GM21367 (cell line): ENCODE measurements around the gene KLRK1.
"Not testable (repeated sequence)": the region's sequence is repeated elsewhere in the genome, so short reads cannot be mapped to it uniquely, and the experiment has no call there.

ENCODE experiments used
- ATAC-seq: cut with Tn5 transposase; IDR thresholded peaks from one replicate; pipeline ENCODE4 v1.9.1; 2021; ENCODE audit not compliant: unreplicated experiment

Gene KLRK1

GRCh38 chr12:10389904-10390303, at the start of gene KLRK1:
Gene KLRK1, minus strand, starts transcription at chr12:10390041. Its CDS starts 1,231 bp downstream, at chr12:10388810.
- no peak for ATAC-seq

- ATAC-seq, result not testable (repeated sequence)
These were observed 47.8 kb upstream of the KLRK1 start for GRCh38 chr12:10437601-10438000.

GRCh38 chr12:10435816-10436215, 46.0 kb upstream of the KLRK1 start, which contains the start of gene KLRC2:
Gene KLRC2, minus strand, starts transcription at chr12:10436010. Its CDS starts 24 bp downstream, at chr12:10435986.
- ATAC-seq, result not testable (repeated sequence)

GRCh38 chr12:10430623-10431022, 40.8 kb upstream of the KLRK1 start:
- not testable (repeated sequence) for ATAC-seq

GRCh38 chr12:10425938-10426337, 36.1 kb upstream of the KLRK1 start:
- ATAC-seq, result not testable (repeated sequence)

GRCh38 chr12:10424260-10424899, 34.5 kb upstream of the KLRK1 start:
- ATAC-seq, result not testable (repeated sequence)

GRCh38 chr12:10422159-10422558, 32.3 kb upstream of the KLRK1 start:
- not testable (repeated sequence) for ATAC-seq

- ATAC-seq, result not testable (repeated sequence)
These were observed 30.5 kb upstream of the KLRK1 start, which contains the start of gene KLRC3 for GRCh38 chr12:10420334-10420733. Gene KLRC3, minus strand, starts transcription at chr12:10420595. Its CDS starts 45 bp downstream, at chr12:10420550.

GRCh38 chr12:10409392-10409791, 19.6 kb upstream of the KLRK1 start, which contains the start of gene KLRC4:
Gene KLRC4, minus strand, starts transcription at chr12:10409757. Its CDS starts 182 bp downstream, at chr12:10409575.
- no peak for ATAC-seq

GRCh38 chr12:10408842-10409241, 19.0 kb upstream of the KLRK1 start:
- ATAC-seq, result no peak

- ATAC-seq, result no peak
These were observed 16.9 kb upstream of the KLRK1 start for GRCh38 chr12:10406725-10407124.

- ATAC-seq, result no peak
These were observed 15.5 kb upstream of the KLRK1 start for GRCh38 chr12:10405294-10405693.

- no peak for ATAC-seq
These were observed 15.0 kb upstream of the KLRK1 start for GRCh38 chr12:10404798-10405197.

GRCh38 chr12:10400829-10401228, 11.0 kb upstream of the KLRK1 start:
- no peak for ATAC-seq

GRCh38 chr12:10398168-10398567, 8.3 kb upstream of the KLRK1 start:
- no peak for ATAC-seq

GRCh38 chr12:10397296-10397695, 7.5 kb upstream of the KLRK1 start:
- no peak for ATAC-seq

GRCh38 chr12:10396176-10396575, 6.3 kb upstream of the KLRK1 start:
- not testable (repeated sequence) for ATAC-seq

GRCh38 chr12:10395390-10395998, 5.7 kb upstream of the KLRK1 start:
- ATAC-seq, result peak; percentile 87

GRCh38 chr12:10394531-10395152, 4.8 kb upstream of the KLRK1 start:
- not testable (repeated sequence) for ATAC-seq

GRCh38 chr12:10393291-10393690, 3.5 kb upstream of the KLRK1 start:
- no peak for ATAC-seq

- peak; percentile 59 for ATAC-seq
These were observed 2.6 kb upstream of the KLRK1 start for GRCh38 chr12:10392394-10392930.
